Panc1 (cell line): ENCODE results near the gene LZTS3. TPM values are rescaled to one million over a fixed set of nuclear protein-coding genes. Genes with fewer than 3 reads are reported as not detected.
"Not testable (repeated sequence)": the region's sequence is repeated elsewhere in the genome, so short reads cannot be mapped to it uniquely, and the experiment has no call there.

Experiments used
- ATAC-seq: fragments of 200-7000 bp; cut with Tn5 transposase; 2 replicates; pipeline ENCODE4 v1.9.1; 2020; ENCODE audit warnings: mild to moderate bottlenecking, moderate library complexity
- BruUV-seq: library from RNA; stranded (reverse); fragments of 400-500 nt; replicated peaks from 2 replicates; lab custom pipeline; 2021; lab: Mats Ljungman, UMichigan
- CTCF ChIA-PET: fragments of 300-600 bp; sonication (Branson Sonifier 250); formaldehyde crosslinking; loops from one replicate; lab custom pipeline; 2022; ENCODE audit warnings: antibody characterized with exemption; lab: Charles Lee
- POLR2A ChIA-PET: fragments of 300-600 bp; sonication (Branson Sonifier 250); formaldehyde crosslinking; loops from one replicate; lab custom pipeline; 2022; ENCODE audit warnings: antibody characterized with exemption; lab: Charles Lee
- DNase-seq: peaks from one replicate; pipeline ENCODE4 v3.0.0-alpha.2; 2010; ENCODE audit warnings: low read depth, low spot score
- H3K27ac ChIP-seq: 2 replicates; pipeline ENCODE4 v1.5.1; 2011; ENCODE audit warnings: mild to moderate bottlenecking, low read length, inconsistent platforms
- H3K27me3 ChIP-seq: fragments of 200-500 bp; sonication (Bioruptor generic); 2 replicates; pipeline ENCODE4 v1.6.0; 2014; ENCODE audit warnings: low read length, inconsistent platforms; ENCODE audit not compliant: control insufficient read depth, insufficient read depth
- H3K36me3 ChIP-seq: fragments of 200-500 bp; sonication (Bioruptor generic); 2 replicates; pipeline ENCODE4 v1.5.1; 2014; ENCODE audit warnings: inconsistent platforms, mild to moderate bottlenecking, low read length, moderate library complexity; ENCODE audit not compliant: control insufficient read depth, insufficient read depth
- H3K4me1 ChIP-seq: 2 replicates; pipeline ENCODE4 v1.5.1; 2011; ENCODE audit warnings: inconsistent platforms, mild to moderate bottlenecking, low read length, moderate library complexity; ENCODE audit not compliant: control insufficient read depth, insufficient read depth
- H3K4me3 ChIP-seq, 2 experiments: 2 replicates each; pipeline ENCODE4 v1.5.1; 2011 to 2012; ENCODE audit warnings: low read depth in 2 of 2, low read length in 2 of 2, mild to moderate bottlenecking in 2 of 2, inconsistent platforms in 1 of 2, moderate library complexity in 1 of 2
- H3K9me3 ChIP-seq: fragments of 200-500 bp; sonication (Bioruptor generic); 2 replicates; pipeline ENCODE4 v1.5.1; 2014; ENCODE audit warnings: low read depth, mild to moderate bottlenecking, inconsistent platforms, low read length, moderate library complexity; ENCODE audit not compliant: control insufficient read depth, insufficient read depth
- CTCF ChIP-seq: fragments of 450-650 bp; IDR thresholded peaks from 2 replicates; pipeline ENCODE4 v1.5.1; 2017; ENCODE audit warnings: mild to moderate bottlenecking
- POLR2AphosphoS5 ChIP-seq: IDR thresholded peaks from 2 replicates; pipeline ENCODE4 v1.6.1; 2012; ENCODE audit warnings: mild to moderate bottlenecking, low read depth, low read length, moderate library complexity
- SIN3A ChIP-seq: IDR thresholded peaks from 2 replicates; pipeline ENCODE4 v1.6.1; 2012; ENCODE audit warnings: low read depth, mild to moderate bottlenecking, low read length, moderate library complexity, borderline replicate concordance; ENCODE audit not compliant: insufficient read depth
- TCF7L2 ChIP-seq: IDR thresholded peaks from 2 replicates; pipeline ENCODE4 v1.6.1; 2011; ENCODE audit warnings: mild to moderate bottlenecking, low read depth, low read length, inconsistent platforms
- in situ Hi-C: cut with HindIII; loops from 2 replicates; pipeline ENCODE4 v1.10.0; 2016; ENCODE audit warnings: low sequenced_read_pairs, low pct_unique_long_range_greater_than_20kb
- intact Hi-C: fragments of 100-400 bp; cut with micrococcal nuclease; formaldehyde crosslinking; loops from one replicate; pipeline ENCODE4 v1.10.0; 2022; ENCODE audit not compliant: unreplicated experiment
- total RNA-seq: library from RNA; stranded (reverse); gene quantifications from one replicate; pipeline ENCODE4 v1.2.1, GENCODE V29; 2021; ENCODE audit not compliant: unreplicated experiment
- TF ChIP-seq, protein P1 (sequence below), 2 experiments: IDR thresholded peaks; 2 replicates each; pipeline ENCODE4 v1.6.1; 2011 to 2012; ENCODE audit warnings: low read depth in 2 of 2, control low read depth in 1 of 2, low read length in 1 of 2, mild to moderate bottlenecking in 1 of 2, moderate library complexity in 1 of 2; ENCODE audit not compliant: insufficient read depth in 1 of 2

LZTS3 gene
- total RNA-seq, 1 experiment from 2014 or later: 5.2 TPM

DNA sequence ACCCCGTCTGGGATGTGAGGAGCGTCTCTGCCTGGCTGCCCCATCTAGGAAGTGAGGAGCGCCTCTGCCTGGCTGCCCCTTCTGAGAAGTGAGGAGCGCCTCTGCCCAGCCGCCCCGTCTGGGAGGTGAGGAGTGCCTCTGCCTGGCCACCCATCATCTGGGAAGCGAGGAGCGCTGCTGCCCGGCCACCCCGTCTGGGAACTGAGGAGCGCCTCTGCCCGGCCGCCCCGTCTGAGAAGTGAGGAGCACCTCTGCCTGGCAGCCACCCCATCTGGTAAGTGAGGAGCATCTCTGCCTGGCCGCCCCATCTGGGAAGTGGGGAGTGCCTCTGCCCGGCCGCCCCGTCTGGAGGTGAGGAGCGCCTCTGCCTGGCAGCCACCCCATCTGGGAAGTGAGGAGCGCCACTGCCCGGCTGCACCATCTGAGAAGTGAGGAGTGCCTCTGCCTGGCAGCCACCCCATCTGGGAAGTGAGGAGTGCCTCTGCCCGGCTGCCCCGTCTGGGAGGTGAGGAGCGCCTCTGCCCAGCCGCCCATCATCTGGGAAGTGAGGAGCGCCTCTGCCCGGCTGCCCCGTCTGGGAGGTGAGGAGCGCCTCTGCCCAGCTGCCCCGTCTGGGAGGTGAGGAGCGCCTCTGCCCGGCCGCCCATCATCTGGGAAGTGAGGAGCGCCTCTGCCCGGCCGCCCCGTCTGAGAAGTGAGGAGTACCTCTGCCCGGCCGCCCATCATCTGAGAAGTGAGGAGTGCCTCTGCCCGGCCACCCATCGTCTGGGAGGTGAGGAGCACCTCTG is 48.4 kb downstream of the LZTS3 start:
- H3K4me3 ChIP-seq, in situ Hi-C loops, CTCF ChIA-PET, H3K27me3 ChIP-seq, H3K9me3 ChIP-seq, H3K36me3 ChIP-seq, H3K4me1 ChIP-seq, H3K27ac ChIP-seq, BruUV-seq, POLR2A ChIA-PET, intact Hi-C loops, ATAC-seq, DNase-seq: not testable (repeated sequence)

GRCh38 chr20:3124163-3124562 is 49.2 kb downstream of the LZTS3 start:
- H3K36me3 ChIP-seq, BruUV-seq, H3K27ac ChIP-seq, ATAC-seq, CTCF ChIA-PET, H3K9me3 ChIP-seq, intact Hi-C loops, DNase-seq, H3K4me1 ChIP-seq, POLR2A ChIA-PET, in situ Hi-C loops, H3K4me3 ChIP-seq, H3K27me3 ChIP-seq: not testable (repeated sequence)

GRCh38 chr20:3123542-3123941 is 49.8 kb downstream of the LZTS3 start:
- BruUV-seq: no TSS peak
- CTCF ChIA-PET: interaction anchor here (0.6 kb wide), 1 partner anchor 193 kb away, joined by 3 read pairs; no protein-coding TSS in a partner anchor
- no peak for DNase-seq
- Histone ChIP-seq H3K27me3 (no peaks in the 10 kb centered on the region), H3K9me3 (no peaks in the 10 kb centered on the region), H3K36me3 (no peaks in the 10 kb centered on the region), H3K4me3 (no peak overlapping the region), H3K27ac (peak overlapping the region; percentile 39; the same call in 1 of the 2 replicates), H3K4me1 (no peaks in the 10 kb centered on the region)
- intact Hi-C loops (no loop called here), in situ Hi-C loops (no loop called here)
- POLR2A ChIA-PET: no interaction called here
- no peak for ATAC-seq
- TF ChIP-seq, protein P1, sequence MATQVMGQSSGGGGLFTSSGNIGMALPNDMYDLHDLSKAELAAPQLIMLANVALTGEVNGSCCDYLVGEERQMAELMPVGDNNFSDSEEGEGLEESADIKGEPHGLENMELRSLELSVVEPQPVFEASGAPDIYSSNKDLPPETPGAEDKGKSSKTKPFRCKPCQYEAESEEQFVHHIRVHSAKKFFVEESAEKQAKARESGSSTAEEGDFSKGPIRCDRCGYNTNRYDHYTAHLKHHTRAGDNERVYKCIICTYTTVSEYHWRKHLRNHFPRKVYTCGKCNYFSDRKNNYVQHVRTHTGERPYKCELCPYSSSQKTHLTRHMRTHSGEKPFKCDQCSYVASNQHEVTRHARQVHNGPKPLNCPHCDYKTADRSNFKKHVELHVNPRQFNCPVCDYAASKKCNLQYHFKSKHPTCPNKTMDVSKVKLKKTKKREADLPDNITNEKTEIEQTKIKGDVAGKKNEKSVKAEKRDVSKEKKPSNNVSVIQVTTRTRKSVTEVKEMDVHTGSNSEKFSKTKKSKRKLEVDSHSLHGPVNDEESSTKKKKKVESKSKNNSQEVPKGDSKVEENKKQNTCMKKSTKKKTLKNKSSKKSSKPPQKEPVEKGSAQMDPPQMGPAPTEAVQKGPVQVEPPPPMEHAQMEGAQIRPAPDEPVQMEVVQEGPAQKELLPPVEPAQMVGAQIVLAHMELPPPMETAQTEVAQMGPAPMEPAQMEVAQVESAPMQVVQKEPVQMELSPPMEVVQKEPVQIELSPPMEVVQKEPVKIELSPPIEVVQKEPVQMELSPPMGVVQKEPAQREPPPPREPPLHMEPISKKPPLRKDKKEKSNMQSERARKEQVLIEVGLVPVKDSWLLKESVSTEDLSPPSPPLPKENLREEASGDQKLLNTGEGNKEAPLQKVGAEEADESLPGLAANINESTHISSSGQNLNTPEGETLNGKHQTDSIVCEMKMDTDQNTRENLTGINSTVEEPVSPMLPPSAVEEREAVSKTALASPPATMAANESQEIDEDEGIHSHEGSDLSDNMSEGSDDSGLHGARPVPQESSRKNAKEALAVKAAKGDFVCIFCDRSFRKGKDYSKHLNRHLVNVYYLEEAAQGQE (IDR thresholded peaks at IDR 0.05; ENCODE audit: insufficient read depth in 1 of 2, low read depth in 2 of 2, low read length in 1 of 2): no peak
- TF ChIP-seq TCF7L2 (no peak), CTCF (no peak), SIN3A (no peak), POLR2AphosphoS5 (no peak)
